Measurements from ENCODE around the gene ZXDC. TPM values are rescaled to one million over a fixed set of nuclear protein-coding genes. Genes with fewer than 3 reads are reported as not detected.
A peak's percentile ranks its signal among the peaks of the same experiment; 100 is the strongest.

ZXDC gene, protein sequence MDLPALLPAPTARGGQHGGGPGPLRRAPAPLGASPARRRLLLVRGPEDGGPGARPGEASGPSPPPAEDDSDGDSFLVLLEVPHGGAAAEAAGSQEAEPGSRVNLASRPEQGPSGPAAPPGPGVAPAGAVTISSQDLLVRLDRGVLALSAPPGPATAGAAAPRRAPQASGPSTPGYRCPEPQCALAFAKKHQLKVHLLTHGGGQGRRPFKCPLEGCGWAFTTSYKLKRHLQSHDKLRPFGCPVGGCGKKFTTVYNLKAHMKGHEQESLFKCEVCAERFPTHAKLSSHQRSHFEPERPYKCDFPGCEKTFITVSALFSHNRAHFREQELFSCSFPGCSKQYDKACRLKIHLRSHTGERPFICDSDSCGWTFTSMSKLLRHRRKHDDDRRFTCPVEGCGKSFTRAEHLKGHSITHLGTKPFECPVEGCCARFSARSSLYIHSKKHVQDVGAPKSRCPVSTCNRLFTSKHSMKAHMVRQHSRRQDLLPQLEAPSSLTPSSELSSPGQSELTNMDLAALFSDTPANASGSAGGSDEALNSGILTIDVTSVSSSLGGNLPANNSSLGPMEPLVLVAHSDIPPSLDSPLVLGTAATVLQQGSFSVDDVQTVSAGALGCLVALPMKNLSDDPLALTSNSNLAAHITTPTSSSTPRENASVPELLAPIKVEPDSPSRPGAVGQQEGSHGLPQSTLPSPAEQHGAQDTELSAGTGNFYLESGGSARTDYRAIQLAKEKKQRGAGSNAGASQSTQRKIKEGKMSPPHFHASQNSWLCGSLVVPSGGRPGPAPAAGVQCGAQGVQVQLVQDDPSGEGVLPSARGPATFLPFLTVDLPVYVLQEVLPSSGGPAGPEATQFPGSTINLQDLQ
- 10 to 100 TPM; 23.9 to 26.9 TPM for total RNA-seq

DNA sequence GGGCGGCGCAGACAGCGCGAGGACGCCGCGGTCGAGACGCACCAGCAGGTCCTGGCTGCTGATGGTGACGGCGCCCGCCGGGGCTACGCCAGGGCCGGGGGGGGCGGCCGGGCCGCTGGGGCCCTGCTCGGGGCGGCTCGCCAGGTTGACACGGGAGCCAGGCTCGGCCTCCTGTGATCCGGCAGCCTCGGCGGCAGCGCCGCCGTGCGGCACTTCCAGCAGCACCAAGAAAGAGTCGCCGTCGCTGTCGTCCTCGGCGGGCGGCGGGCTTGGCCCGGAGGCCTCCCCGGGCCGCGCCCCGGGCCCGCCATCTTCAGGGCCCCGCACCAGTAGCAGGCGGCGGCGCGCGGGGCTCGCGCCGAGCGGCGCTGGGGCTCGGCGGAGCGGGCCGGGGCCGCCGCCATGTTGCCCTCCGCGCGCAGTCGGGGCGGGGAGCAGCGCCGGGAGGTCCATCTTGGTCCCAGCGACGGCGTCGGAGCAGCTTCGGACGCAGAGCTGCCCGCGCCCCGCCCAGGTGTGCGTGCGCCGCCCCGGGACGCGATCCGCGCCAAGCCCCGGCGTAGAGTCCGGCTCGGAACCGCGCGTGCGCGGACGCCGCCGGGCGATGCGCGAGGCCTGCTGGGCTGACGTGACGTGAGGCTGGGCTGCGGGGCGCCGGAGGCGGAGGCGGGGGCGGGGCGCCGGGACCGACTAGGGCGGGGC is at the start of gene ZXDC:
TSS of gene ZXDC (minus strand) at position 479 of the 702 bp plus-strand sequence. CDS start at position 453, 26 bp downstream.
- Mint-ChIP-seq H3K9me3 (no peaks in the 10 kb centered on the region), H3K27ac (peak within 1 kb of the TSS; percentile 85 to 94), H3K36me3 (peaks cover 17 to 19% of the 10 kb centered on the region in 2 donors)
- peak; percentile 88 to 96 for DNase-seq (ENCODE audit: low spot score in 2 of 2)
- ATAC-seq, result peak; percentile 83 to 88

DNA sequence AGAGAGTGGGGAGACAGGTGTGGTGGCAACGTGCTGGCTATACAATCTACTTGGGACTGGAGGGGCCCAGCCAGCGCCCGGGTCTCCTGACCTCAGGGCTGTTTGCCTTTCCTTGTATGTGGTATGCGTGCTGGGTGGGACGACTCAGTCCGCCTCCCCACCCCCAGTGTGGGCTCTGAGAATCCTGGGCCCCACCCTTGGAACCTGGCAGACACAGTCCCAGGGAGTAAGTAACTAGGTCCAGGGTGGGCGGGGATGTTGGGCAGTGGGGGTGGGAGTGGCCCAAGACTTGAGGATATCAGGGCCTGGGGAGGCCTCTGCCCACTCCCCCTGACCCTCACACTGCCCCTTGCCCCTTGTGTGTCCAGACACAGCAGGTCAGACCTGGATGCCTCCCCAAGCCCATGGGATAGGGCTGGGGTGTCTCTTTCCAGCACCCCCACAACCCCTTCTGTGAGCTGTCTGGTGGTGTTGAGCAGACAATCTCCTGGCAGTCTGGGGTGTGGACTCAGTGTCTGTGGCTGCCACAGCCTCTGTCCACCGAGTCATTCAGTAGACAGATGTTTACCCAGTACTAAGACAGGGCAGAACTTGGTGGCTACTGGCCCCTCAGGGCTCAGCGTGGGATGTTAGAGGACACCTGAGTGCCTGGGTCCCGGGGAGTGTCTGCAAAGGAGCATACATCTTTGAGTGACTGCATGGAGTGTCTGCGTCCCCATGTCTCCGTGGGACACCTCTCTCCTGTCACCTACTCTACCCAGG is 49.6 kb upstream of the ZXDC start:
- no peaks in the 10 kb centered on the region for H3K36me3 Mint-ChIP-seq
- no peak for DNase-seq (ENCODE audit: low spot score in 2 of 2)
- H3K27ac Mint-ChIP-seq, result no peak overlapping the region
- no peak for ATAC-seq
- no peaks in the 10 kb centered on the region for H3K9me3 Mint-ChIP-seq

DNA sequence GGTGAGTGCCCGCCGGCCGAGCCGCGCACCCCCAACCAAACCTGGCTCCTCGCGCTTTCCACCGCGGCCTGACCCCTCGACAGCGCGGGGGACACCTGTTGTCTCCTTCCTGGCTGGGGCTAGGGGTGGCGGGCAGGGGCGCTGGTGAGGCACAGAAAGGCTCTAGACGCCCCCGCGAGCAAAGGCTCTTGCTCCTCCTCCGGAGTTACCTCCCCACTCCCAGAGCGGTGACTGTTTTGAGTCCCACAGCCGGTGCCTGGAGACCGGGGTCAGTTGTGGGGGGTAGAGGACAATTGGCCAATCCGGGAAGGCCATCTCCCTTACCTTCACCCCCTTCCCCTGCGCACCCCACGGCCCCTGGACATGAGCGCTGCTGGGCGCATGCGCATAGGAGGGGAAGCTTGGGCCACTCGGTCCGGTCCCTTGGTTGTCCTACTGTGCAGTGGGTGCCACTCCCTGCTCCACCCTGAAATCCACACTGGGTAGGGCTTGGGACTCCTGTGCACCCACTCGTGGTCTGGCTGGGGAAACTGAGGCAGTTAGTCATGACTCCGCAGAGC is 48.8 kb upstream of the ZXDC start:
- DNase-seq (ENCODE audit: low spot score in 2 of 2) (no peak), ATAC-seq (peak in 1 of 2 donors; percentile 38)
- Mint-ChIP-seq H3K9me3 (no peaks in the 10 kb centered on the region), H3K27ac (no peak overlapping the region), H3K36me3 (no peaks in the 10 kb centered on the region)

DNA sequence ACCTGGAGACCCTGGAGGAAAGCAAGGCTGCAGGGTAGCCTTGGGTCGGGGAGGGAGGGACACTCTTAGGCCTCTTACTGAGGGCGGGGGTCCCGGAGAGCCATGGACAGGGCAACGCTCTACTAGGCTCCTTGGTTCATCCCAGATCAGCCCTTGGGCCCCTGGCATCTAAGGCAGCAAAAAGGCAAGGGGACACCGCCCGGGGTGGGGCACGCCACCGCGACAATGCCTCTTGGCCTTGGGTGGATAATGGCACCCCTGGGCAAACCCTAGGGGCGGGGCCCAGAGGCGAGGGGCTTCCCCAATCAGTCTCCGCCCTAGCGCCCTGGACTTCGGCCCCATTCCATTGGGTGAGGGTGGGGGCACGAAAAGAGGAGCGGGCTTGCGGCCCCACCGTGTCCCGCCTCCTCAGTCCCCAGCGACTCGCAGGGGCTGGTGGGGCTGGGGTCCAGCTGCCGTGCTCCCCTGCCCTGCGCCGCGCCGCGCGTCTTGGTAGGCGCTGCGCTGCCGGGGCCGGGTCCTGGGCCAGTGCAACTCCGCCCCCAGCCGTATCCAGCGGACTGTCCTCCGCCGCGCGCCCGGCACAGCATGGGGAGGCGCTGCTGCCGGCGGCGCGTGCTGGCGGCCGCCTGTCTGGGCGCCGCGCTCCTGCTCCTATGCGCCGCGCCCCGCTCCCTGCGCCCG is 48.2 kb upstream of the ZXDC start, which contains the start of gene CHST13:
TSS of gene CHST13 (plus strand) at position 411 of the 684 bp plus-strand sequence. CDS start at position 589, 178 bp downstream.
- Mint-ChIP-seq H3K27ac (no peak within 1 kb of the TSS), H3K9me3 (no peaks in the 10 kb centered on the region), H3K36me3 (no peaks in the 10 kb centered on the region)
- ATAC-seq (peak in 1 of 2 donors; percentile 63), DNase-seq (ENCODE audit: low spot score in 2 of 2) (peak in 1 of 2 donors; percentile 14)

DNA sequence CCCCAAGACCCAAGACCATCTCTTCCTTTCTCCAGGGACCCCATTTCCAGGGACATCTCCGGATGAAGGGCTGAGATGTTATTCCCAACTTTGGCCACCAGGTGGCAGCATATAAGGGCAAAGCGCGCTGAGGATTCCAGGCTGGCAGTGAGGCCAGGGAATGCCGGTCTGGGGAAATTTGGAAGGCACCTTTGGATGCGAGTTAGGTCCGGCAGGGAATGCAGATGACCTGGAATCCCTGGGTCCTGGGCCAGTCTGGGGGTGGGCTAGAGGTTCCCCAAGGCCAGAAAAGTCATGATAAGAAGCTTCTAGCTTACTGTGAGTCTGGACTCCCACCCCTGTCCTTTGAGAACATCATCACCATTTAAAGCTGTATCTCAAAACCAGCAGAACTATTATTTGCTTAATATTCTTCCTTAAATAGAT is 46.7 kb upstream of the ZXDC start:
- peak in 1 of 2 donors; percentile 49 for DNase-seq (ENCODE audit: low spot score in 2 of 2)
- H3K27ac Mint-ChIP-seq, result no peak overlapping the region
- ATAC-seq, result no peak
- H3K9me3 Mint-ChIP-seq, result no peaks in the 10 kb centered on the region
- H3K36me3 Mint-ChIP-seq, result no peaks in the 10 kb centered on the region

DNA sequence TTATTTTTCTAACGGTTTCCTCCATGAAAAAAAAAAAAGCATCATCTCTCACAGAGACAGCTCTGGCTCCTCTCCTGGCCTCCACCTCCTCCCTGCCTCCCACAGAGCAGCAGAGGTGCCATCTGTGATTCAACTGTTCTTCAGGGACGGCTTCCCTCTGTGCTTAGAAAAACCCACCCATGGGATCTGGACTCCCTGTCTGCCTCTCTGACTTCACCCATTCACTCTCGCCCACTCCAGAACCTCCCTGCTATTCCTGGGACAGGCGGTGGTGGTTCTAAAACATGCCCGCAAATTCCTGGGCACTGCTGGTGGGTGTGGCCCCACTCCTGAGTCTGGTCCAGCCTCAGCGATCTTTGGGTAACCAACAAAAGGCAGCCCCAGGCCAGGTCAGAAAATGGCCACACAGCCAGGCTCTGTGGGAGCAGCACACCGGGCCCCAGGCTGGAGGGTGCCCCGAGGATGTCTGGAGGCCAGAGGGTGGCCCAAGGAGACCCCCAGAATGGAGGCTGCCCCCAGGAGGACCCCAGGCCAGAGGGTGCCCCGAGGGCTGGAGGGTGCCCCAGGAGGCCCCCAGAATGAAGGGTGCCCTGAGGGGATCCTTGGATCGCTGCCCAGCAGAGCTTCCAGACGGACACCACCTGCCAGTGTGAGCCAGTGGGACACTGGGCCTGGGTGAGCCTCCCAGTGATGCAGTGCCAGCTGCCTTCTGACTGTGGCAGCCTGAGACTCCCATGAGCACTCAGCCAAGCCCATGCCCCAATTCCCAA is 45.6 kb upstream of the ZXDC start:
- DNase-seq (ENCODE audit: low spot score in 2 of 2) (no peak), ATAC-seq (no peak)
- Mint-ChIP-seq H3K27ac (peak overlapping the region in 1 of 2 donors; percentile 4), H3K9me3 (no peaks in the 10 kb centered on the region), H3K36me3 (no peaks in the 10 kb centered on the region)

DNA sequence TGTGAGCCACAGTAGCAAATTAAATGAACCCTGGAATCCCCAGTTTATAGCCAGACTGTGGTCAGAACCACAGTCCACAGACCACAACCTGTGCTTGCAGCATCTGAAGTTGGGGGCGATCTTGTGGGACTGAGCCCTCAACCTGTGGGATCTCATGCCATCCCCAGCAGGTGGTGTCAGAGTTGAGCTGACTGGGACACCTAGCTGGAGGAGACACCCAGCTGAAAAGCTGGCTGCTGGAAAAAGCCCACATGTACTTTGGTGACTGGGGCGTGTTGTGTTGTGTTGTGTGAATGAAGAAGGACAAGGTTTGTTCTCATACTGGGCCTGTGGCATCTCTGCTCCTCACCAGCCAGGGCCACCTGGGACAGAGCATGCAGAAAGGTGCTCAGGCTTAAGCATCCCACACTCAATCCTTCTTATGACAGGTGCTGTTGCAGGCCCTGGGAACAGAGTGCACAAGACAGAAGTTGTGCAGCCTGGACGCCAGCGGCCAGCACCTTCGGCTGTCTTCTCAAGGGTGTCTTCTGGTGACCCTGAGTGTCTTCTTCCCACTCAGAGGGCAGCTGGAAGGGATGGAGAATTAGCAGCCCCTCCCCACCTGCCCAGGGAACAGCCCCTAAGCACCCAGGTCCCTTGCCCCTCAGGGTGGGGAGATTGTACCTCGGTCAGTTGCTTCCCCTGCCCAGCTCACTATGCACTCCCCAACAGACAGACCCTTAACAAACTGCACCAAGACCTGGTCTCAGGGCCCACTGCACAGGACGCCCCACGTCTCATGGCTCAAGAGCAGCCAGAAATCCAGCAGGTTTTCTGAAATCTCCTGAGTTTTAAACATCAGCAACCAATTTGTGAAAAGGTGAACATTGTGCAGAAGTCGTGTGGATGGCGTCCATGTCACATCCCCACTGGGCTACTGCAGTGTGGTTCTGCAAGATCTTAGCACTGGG is 44.1 kb upstream of the ZXDC start:
- no peaks in the 10 kb centered on the region for H3K36me3 Mint-ChIP-seq
- H3K27ac Mint-ChIP-seq, result no peak overlapping the region
- ATAC-seq, result no peak
- no peaks in the 10 kb centered on the region for H3K9me3 Mint-ChIP-seq
- DNase-seq (ENCODE audit: low spot score in 2 of 2), result peak in 1 of 2 donors; percentile 44

DNA sequence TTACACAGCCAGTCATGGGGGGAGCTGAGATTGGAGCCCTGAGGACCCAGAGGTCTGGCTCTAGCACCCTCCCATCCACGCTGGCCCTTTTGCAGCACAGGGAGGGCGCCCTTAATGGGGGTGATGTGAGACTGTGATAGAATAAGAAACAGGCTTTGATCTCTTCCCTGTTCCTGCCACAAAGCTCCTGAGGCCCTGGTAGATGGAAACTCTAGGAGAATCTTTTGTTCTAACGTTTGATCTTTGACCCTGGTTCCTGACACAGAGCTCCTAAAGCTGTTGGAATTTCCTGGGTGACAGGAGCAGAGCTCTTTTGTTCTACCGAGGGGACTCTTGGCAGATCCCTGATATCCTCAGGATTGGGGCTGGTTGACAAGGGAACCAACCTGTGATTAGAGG is 43.1 kb upstream of the ZXDC start:
- no peaks in the 10 kb centered on the region for H3K36me3 Mint-ChIP-seq
- H3K27ac Mint-ChIP-seq, result no peak overlapping the region

DNA sequence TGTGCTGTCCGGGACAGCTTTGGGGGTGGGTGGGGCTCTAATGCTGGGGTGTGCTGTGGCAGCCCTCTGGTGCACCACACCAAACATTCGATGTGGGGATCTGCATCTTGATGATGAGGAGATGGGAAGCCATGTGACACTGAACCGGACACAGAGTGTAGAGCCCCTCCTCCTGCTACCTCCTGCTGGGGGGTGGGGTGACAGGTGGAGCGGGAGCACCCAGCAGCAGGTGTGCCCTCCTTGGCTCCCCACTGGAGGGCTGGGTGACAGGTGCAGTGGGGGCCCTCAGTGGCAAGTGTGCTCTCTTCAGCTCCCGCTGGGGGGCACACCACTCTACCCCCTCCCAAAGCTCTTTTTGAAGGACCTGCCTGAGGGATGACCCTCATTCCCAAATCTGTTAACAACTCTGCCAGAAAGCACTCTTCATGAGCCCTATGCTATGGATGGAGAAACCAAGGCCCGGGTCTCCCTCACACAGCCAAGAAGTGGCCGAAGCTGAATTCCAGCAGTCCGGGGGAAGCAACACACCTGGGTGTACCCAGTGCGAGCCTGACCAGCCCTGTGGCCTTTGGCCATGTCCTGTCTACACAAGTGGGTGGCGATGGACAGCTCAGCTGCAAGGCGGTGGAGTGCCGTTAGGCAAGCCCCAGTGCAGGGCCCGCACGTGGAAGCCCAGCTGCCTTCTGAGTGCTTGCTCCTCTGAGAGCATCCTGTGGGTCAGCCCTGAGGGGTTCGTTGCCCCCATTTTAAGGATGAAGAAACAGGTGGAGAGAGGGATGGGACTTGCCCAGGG is 42.5 kb upstream of the ZXDC start:
- DNase-seq (ENCODE audit: low spot score in 2 of 2) (no peak), ATAC-seq (no peak)
- Mint-ChIP-seq H3K9me3 (no peaks in the 10 kb centered on the region), H3K27ac (no peak overlapping the region), H3K36me3 (no peaks in the 10 kb centered on the region)

More for the DNA sequence above, 43.1 kb upstream of the ZXDC start:
- DNase-seq (ENCODE audit: low spot score in 2 of 2) (no peak), ATAC-seq (no peak)
- no peaks in the 10 kb centered on the region for H3K9me3 Mint-ChIP-seq

DNA sequence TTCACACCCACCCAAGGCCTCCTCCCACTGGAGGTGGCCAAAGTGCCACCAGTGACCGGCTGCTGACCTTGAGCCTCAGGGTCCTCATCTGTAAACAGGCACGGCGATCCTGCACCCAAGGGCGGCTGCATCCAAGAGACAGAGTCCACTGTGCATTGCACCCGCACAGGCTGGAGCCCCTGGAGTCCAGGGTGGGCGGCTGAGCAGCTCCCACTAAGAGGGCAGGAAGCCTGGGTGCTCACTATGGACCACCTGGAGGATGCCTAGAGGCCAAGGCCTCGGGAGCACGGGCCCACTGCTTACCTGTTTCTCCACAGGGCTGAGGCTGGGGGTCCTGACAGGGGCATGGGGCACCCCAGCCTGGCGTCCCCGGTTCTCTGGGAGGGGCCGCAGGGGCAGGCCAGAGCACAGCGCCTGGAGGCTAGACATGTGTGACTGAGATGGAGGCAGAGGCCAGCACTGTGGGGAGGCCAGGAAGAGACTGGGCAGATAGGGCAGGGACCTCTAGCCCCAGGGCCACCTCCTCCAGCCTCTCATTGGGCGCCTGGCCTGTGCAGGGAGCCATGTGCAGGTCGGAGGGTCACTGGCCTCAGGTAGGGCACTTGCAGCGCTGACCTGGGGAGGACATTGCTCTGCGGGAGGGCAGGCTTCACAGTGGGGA is 41.7 kb upstream of the ZXDC start, which contains the start of gene UROC1:
TSS of gene UROC1 (minus strand) at position 483 of the 661 bp plus-strand sequence. CDS start at position 429, 54 bp downstream.
- Mint-ChIP-seq H3K27ac (no peak within 1 kb of the TSS), H3K9me3 (no peaks in the 10 kb centered on the region), H3K36me3 (no peaks in the 10 kb centered on the region)
- ATAC-seq (no peak), DNase-seq (ENCODE audit: low spot score in 2 of 2) (no peak)

DNA sequence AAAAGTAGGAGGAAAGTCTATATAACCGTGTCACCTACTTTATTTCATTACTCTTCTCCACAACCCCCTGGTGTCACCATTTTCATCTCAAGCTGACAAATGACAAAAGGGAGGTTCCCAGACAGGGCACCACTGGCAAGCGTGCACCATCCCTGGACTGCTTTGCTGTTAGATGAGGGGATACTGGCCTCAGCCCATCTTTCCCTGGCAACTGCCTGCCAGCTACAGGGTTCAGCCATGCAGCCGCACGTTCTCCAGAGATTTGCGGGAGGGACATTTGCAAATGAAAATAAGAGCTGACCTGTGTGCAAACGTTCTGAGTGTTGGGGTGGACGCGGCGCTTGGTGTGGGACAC is 41.2 kb upstream of the ZXDC start:
- Mint-ChIP-seq H3K9me3 (no peaks in the 10 kb centered on the region), H3K36me3 (no peaks in the 10 kb centered on the region), H3K27ac (no peak overlapping the region)
- DNase-seq (ENCODE audit: low spot score in 2 of 2), result no peak
- no peak for ATAC-seq

DNA sequence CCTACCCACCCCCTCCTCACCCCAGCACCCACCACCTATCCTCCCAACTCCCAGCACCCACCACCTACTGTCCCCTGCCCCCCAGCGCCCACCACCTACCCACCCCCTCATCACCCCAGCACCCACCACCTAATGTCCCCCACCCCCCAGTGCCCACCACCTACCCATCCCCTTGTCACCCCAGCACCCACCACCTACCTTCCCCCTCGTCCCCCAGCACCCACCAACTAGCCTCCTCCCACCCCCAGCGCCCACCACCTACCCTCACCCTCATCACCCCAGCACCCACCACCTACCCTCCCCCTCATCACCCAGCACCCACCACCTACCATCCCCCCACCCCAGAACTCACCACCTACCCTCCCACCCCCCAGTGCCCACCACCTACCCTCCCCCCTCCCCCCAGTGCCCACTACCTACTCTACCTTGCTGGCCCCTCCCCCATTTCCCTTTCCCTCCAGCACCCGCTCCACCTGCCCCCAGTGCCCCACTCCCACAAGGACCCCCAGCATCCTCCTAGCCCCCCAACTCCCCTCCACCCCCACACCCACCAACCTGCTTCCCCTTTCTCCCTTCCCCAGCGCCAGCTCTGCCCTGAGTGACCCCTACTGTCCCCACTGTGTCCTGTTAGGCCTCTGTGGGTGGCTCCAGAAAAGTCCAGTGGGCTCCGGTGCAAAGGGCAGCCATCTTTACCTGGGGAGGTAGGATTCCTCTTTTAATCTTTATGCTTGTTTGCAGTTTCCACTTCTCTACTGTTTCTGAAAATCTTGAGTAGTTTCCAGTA is 40.7 kb upstream of the ZXDC start:
- no peaks in the 10 kb centered on the region for H3K36me3 Mint-ChIP-seq
- no peaks in the 10 kb centered on the region for H3K9me3 Mint-ChIP-seq
- ATAC-seq, result no peak

More for the DNA sequence above, 40.7 kb upstream of the ZXDC start:
- DNase-seq (ENCODE audit: low spot score in 2 of 2), result no peak
- no peak overlapping the region for H3K27ac Mint-ChIP-seq

All from activated naive CD4-positive, alpha-beta T cell treated with anti-CD3 and anti-CD28 coated beads, Interleukin-2, amount 50 U/mL, for 72 hours (primary cell).